GM12874 (cell line): Measurements from ENCODE around the gene RAB10.

ENCODE experiments used
- CTCF ChIP-seq: IDR thresholded peaks from 2 replicates; pipeline ENCODE4 v1.5.1; 2011; ENCODE audit warnings: low read depth, mild to moderate bottlenecking, control low read depth, low read length, moderate library complexity; ENCODE audit not compliant: insufficient read depth

The RAB10 gene

GRCh38 chr2:26070730-26071129, 36.8 kb downstream of the RAB10 start:
- no peak for TF ChIP-seq CTCF

GRCh38 chr2:26072925-26073768, 39.3 kb downstream of the RAB10 start:
- no peak for TF ChIP-seq CTCF

GRCh38 chr2:26073830-26074229, 39.9 kb downstream of the RAB10 start:
- no peak for TF ChIP-seq CTCF

GRCh38 chr2:26074676-26075075, 40.8 kb downstream of the RAB10 start:
- TF ChIP-seq CTCF, result no peak

- TF ChIP-seq CTCF, result no peak
Observed at GRCh38 chr2:26075173-26075572, 41.3 kb downstream of the RAB10 start.

GRCh38 chr2:26076001-26076587, 42.2 kb downstream of the RAB10 start:
- no peak for TF ChIP-seq CTCF

GRCh38 chr2:26077291-26077690, 43.4 kb downstream of the RAB10 start:
- TF ChIP-seq CTCF, result no peak
